H9 (cell line): ENCODE measurements around the gene UNC79. TPM values are rescaled to one million over a fixed set of nuclear protein-coding genes. Genes with fewer than 3 reads are reported as not detected.
A peak's percentile ranks its signal among the peaks of the same experiment; 100 is the strongest.

Source experiments
- DNase-seq: peaks from one replicate; pipeline ENCODE4 v3.0.0-alpha.2; 2017
- H2AFZ ChIP-seq: one replicate; pipeline ENCODE4 v1.6.1; 2013; ENCODE audit warnings: mild to moderate bottlenecking, low read length, control low read depth, moderate library complexity
- H2AK5ac ChIP-seq: 2 replicates; pipeline ENCODE4 v1.6.1; 2013; ENCODE audit warnings: low read length, control low read depth, mixed read lengths; ENCODE audit not compliant: insufficient read length
- H2BK120ac ChIP-seq: one replicate; pipeline ENCODE4 v1.6.1; 2013; ENCODE audit warnings: low read depth, mild to moderate bottlenecking, low read length, control low read depth, inconsistent platforms; ENCODE audit not compliant: poor library complexity, severe bottlenecking
- H2BK12ac ChIP-seq: 2 replicates; pipeline ENCODE4 v1.6.1; 2013; ENCODE audit warnings: low read length, control low read depth, mixed read lengths, low read depth; ENCODE audit not compliant: insufficient read length
- H2BK15ac ChIP-seq: 2 replicates; pipeline ENCODE4 v1.6.1; 2013; ENCODE audit warnings: low read depth, low read length, control low read depth
- H2BK20ac ChIP-seq: one replicate; pipeline ENCODE4 v1.6.1; 2013; ENCODE audit warnings: low read depth, mild to moderate bottlenecking, low read length, control low read depth, inconsistent platforms; ENCODE audit not compliant: poor library complexity, severe bottlenecking
- H2BK5ac ChIP-seq: 2 replicates; pipeline ENCODE4 v1.6.1; 2013; ENCODE audit warnings: low read length, control low read depth, mixed read lengths; ENCODE audit not compliant: insufficient read length
- H3K14ac ChIP-seq: 2 replicates; pipeline ENCODE4 v1.6.1; 2013; ENCODE audit warnings: low read length, control low read depth; ENCODE audit not compliant: insufficient read depth
- H3K18ac ChIP-seq: 2 replicates; pipeline ENCODE4 v1.6.1; 2013; ENCODE audit warnings: low read depth, mild to moderate bottlenecking, mixed read lengths, low read length, control low read depth; ENCODE audit not compliant: insufficient read length
- H3K23ac ChIP-seq: 2 replicates; pipeline ENCODE4 v1.6.1; 2013; ENCODE audit warnings: low read length, control low read depth, mixed read lengths, low read depth; ENCODE audit not compliant: insufficient read length
- H3K23me2 ChIP-seq: 2 replicates; pipeline ENCODE4 v1.6.1; 2013; ENCODE audit warnings: low read depth, mild to moderate bottlenecking, mixed read lengths, low read length, control low read depth; ENCODE audit not compliant: insufficient read length, poor library complexity, severe bottlenecking
- H3K27ac ChIP-seq: 2 replicates; pipeline ENCODE4 v1.5.1; 2013; ENCODE audit warnings: low read length, control low read depth, mixed read lengths, low read depth; ENCODE audit not compliant: insufficient read length
- H3K27me3 ChIP-seq: 2 replicates; pipeline ENCODE4 v1.6.1; 2013; ENCODE audit warnings: low read length, control low read depth, inconsistent platforms; ENCODE audit not compliant: insufficient read depth
- H3K4ac ChIP-seq: 2 replicates; pipeline ENCODE4 v1.6.1; 2013; ENCODE audit warnings: low read depth, mild to moderate bottlenecking, control low read depth, inconsistent platforms, low read length, moderate library complexity
- H3K4me1 ChIP-seq: 2 replicates; pipeline ENCODE4 v1.6.1; 2013; ENCODE audit warnings: low read length, control low read depth, inconsistent platforms; ENCODE audit not compliant: insufficient read depth
- H3K4me2 ChIP-seq: 2 replicates; pipeline ENCODE4 v1.6.1; 2013; ENCODE audit warnings: low read length, control low read depth, mixed read lengths; ENCODE audit not compliant: insufficient read length, insufficient read depth
- H3K56ac ChIP-seq: 2 replicates; pipeline ENCODE4 v1.6.1; 2013; ENCODE audit warnings: low read depth, mild to moderate bottlenecking, mixed read lengths, low read length, control low read depth; ENCODE audit not compliant: insufficient read length
- H3K79me1 ChIP-seq: 2 replicates; pipeline ENCODE4 v1.6.1; 2013; ENCODE audit warnings: low read depth, mild to moderate bottlenecking, moderate library complexity, low read length, control low read depth, inconsistent platforms; ENCODE audit not compliant: insufficient read depth, poor library complexity, severe bottlenecking
- H3K79me2 ChIP-seq: 2 replicates; pipeline ENCODE4 v1.6.1; 2013; ENCODE audit warnings: low read length, control low read depth, inconsistent platforms; ENCODE audit not compliant: insufficient read depth
- H3K9ac ChIP-seq: 2 replicates; pipeline ENCODE4 v1.6.1; 2013; ENCODE audit warnings: low read length, control low read depth, mixed read lengths; ENCODE audit not compliant: insufficient read length; ENCODE audit errors: extremely low read depth
- H3K9me3 ChIP-seq: one replicate; pipeline ENCODE4 v1.6.1; 2013; ENCODE audit warnings: low read depth, low read length, inconsistent platforms; ENCODE audit not compliant: control insufficient read depth
- H3T11ph ChIP-seq: one replicate; pipeline ENCODE4 v1.6.1; 2013; ENCODE audit warnings: mild to moderate bottlenecking, low read length, control low read depth, inconsistent platforms
- H4K20me1 ChIP-seq: one replicate; pipeline ENCODE4 v1.6.1; 2013; ENCODE audit not compliant: control insufficient read depth, insufficient read length, insufficient read depth
- H4K5ac ChIP-seq: 2 replicates; pipeline ENCODE4 v1.6.1; 2013; ENCODE audit warnings: low read depth, mild to moderate bottlenecking, mixed read lengths, low read length, control low read depth; ENCODE audit not compliant: insufficient read length
- H4K8ac ChIP-seq: replicated peaks from 2 replicates; pipeline ENCODE4 v1.6.1; 2013; ENCODE audit warnings: low read length, control low read depth, mixed read lengths, low read depth; ENCODE audit not compliant: insufficient read length
- H4K91ac ChIP-seq: 2 replicates; pipeline ENCODE4 v1.6.1; 2013; ENCODE audit warnings: low read depth, mild to moderate bottlenecking, moderate library complexity, mixed read lengths, low read length, control low read depth; ENCODE audit not compliant: insufficient read length
- H3K27ac Mint-ChIP-seq, 3 experiments: 2 replicates in 2 of 3; 3 replicates in 1 of 3; pipeline ENCODE4 v1.8.0; 2020 to 2021; ENCODE audit warnings: mixed read lengths in 3 of 3, mild to moderate bottlenecking in 1 of 3, moderate library complexity in 1 of 3
- H3K27me3 Mint-ChIP-seq: 2 replicates; pipeline ENCODE4 v1.8.0; 2021; ENCODE audit warnings: low read depth, mild to moderate bottlenecking, moderate library complexity, mixed read lengths
- H3K36me3 Mint-ChIP-seq, 3 experiments: 2 replicates in 2 of 3; 3 replicates in 1 of 3; pipeline ENCODE4 v1.8.0; 2020 to 2021; ENCODE audit warnings: low read depth in 3 of 3, mixed read lengths in 3 of 3; ENCODE audit not compliant: insufficient read depth in 1 of 3
- H3K4me1 Mint-ChIP-seq, 2 experiments: 2 replicates each; pipeline ENCODE4 v1.8.0; 2020; ENCODE audit warnings: mixed read lengths in 2 of 2
- H3K4me3 Mint-ChIP-seq, 2 experiments: 2 replicates in 1 of 2; 3 replicates in 1 of 2; pipeline ENCODE4 v1.8.0; 2020 to 2021; ENCODE audit warnings: mild to moderate bottlenecking in 2 of 2, mixed read lengths in 2 of 2, moderate library complexity in 1 of 2
- H3K9me3 Mint-ChIP-seq, 2 experiments: 2 replicates in 1 of 2; 3 replicates in 1 of 2; pipeline ENCODE4 v1.8.0; 2020; ENCODE audit warnings: mild to moderate bottlenecking in 2 of 2, mixed read lengths in 2 of 2, moderate library complexity in 1 of 2
- WGBS: extraction: QIAGEN DNeasy Blood & Tissue Kit; methylation state at CpG from one replicate; pipeline ENCODE4 v1.1.7; 2013; ENCODE audit warnings: missing lambda C conversion rate, low lambda C conversion rate, mixed read lengths; ENCODE audit not compliant: insufficient read length; ENCODE audit errors: extremely low coverage; 5-methylcytosine and 5-hydroxymethylcytosine counted together
- total RNA-seq: library from RNA; stranded (reverse); gene quantifications from 2 replicates; pipeline ENCODE4 v1.2.1, GENCODE V29; 2021
- TF ChIP-seq, protein P1 (sequence below): fragments of 200-600 bp; sonication (generic); conservative IDR thresholded peaks from 3 replicates; pipeline ENCODE4 v1.8.0; 2021; ENCODE audit warnings: antibody characterized with exemption, mild to moderate bottlenecking

UNC79 gene
- total RNA-seq, 1 experiment from 2014 or later, result 3.0 TPM

DNA sequence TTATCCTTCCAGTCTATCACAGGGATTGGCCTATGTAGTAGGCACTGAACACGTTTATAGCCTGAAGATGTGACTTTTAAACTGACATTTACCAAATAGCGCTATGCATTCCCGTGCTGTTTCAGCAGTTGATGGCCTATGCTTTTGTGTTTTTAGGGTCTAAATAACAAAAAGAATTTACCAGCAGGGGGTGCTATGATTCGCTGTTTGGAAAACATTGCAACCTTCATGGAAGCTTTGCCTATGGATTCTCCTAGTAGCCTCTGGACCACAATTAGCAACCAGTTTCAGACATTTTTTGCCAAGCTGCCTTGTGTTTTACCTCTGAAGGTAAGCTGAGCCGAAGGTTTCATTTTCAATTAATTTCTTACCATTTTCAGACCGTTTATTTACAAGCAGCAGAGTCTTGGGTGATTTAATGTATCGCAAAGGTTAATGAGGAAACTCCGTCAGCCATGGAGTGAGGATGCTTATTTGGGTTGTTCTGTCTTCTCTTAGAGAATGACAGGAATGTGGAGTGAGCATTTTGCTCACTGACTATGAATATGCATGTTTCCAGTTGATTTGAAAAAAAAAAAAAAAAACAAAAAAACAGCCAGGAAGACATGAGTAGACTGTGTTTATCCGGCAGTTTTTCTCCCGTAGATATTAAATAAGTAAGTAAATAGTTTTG is 224.5 kb downstream of the UNC79 start:
- Histone ChIP-seq H2BK15ac (no peak overlapping the region), H2AK5ac (no peak overlapping the region), H4K8ac (no peak overlapping the region), H3K27me3 (no peaks in the 10 kb centered on the region), H4K20me1 (no peaks in the 10 kb centered on the region), H4K91ac (no peak overlapping the region), H3K79me1 (no peaks in the 10 kb centered on the region), H4K5ac (no peak overlapping the region), H2BK120ac (no peak overlapping the region), H3K9ac (no peak overlapping the region), H3K14ac (no peak overlapping the region), H3K4me2 (no peak overlapping the region), H3T11ph (no peak overlapping the region), H3K56ac (no peak overlapping the region), H3K79me2 (no peaks in the 10 kb centered on the region), H3K4me1 (peaks cover 2% of the 10 kb centered on the region), H3K23ac (no peak overlapping the region), H3K27ac (no peak overlapping the region), H3K23me2 (no peaks in the 10 kb centered on the region), H2AFZ (peak overlapping the region; percentile 97), H2BK12ac (no peak overlapping the region), H2BK5ac (no peak overlapping the region), H2BK20ac (no peak overlapping the region), H3K9me3 (no peaks in the 10 kb centered on the region), H3K18ac (no peak overlapping the region), H3K4ac (no peak overlapping the region)
- WGBS, result no CpG with 5 or more reads among the region's 10 CpGs
- Mint-ChIP-seq H3K4me3 (no peak overlapping the region), H3K9me3 (peaks cover 0 to 7% of the 10 kb centered on the region in 2 experiments; a peak in 3 of 5 replicates), H3K36me3 (peaks cover 0 to 3% (median 2%) of the 10 kb centered on the region in 3 experiments; a peak in 2 of 7 replicates), H3K4me1 (peaks cover 12 to 15% of the 10 kb centered on the region in 2 experiments), H3K27ac (peak overlapping the region in 1 of 3 experiments; percentile 37; a peak in 2 of 7 replicates), H3K27me3 (no peaks in the 10 kb centered on the region)
- peak; percentile 32 for DNase-seq
- TF ChIP-seq, protein P1, sequence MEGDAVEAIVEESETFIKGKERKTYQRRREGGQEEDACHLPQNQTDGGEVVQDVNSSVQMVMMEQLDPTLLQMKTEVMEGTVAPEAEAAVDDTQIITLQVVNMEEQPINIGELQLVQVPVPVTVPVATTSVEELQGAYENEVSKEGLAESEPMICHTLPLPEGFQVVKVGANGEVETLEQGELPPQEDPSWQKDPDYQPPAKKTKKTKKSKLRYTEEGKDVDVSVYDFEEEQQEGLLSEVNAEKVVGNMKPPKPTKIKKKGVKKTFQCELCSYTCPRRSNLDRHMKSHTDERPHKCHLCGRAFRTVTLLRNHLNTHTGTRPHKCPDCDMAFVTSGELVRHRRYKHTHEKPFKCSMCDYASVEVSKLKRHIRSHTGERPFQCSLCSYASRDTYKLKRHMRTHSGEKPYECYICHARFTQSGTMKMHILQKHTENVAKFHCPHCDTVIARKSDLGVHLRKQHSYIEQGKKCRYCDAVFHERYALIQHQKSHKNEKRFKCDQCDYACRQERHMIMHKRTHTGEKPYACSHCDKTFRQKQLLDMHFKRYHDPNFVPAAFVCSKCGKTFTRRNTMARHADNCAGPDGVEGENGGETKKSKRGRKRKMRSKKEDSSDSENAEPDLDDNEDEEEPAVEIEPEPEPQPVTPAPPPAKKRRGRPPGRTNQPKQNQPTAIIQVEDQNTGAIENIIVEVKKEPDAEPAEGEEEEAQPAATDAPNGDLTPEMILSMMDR, result peak; percentile 78
